Stomach (tissue), 4 donors: ENCODE data around the gene FAM120B.
"Not testable (repeated sequence)": the region's sequence is repeated elsewhere in the genome, so short reads cannot be mapped to it uniquely, and the experiment has no call there.

Source experiments
- CTCF ChIP-seq, 7 experiments: fragments of 450-650 bp in 4 of 7; fragments of 200-600 bp in 3 of 7; sonication (generic) in 3 of 7; IDR thresholded peaks; one replicate each; pipeline ENCODE4 v1.5.1; 2016 to 2019; ENCODE audit warnings: antibody characterized with exemption in 7 of 7, control low read depth in 2 of 7, mild to moderate bottlenecking in 1 of 7
- EP300 ChIP-seq: sonication (generic); formaldehyde crosslinking; IDR thresholded peaks from one replicate; pipeline ENCODE4 v1.6.1; 2017; ENCODE audit warnings: antibody characterized with exemption
- POLR2A ChIP-seq, 4 donors: fragments of 450-650 bp; IDR thresholded peaks; one replicate each; pipeline ENCODE4 v1.6.1; 2016; ENCODE audit warnings: antibody characterized with exemption in 4 of 4, control low read depth in 2 of 4, mild to moderate bottlenecking in 1 of 4, moderate library complexity in 1 of 4
- POLR2AphosphoS5 ChIP-seq, 3 donors: sonication (generic); formaldehyde crosslinking; IDR thresholded peaks; one replicate each; pipeline ENCODE4 v1.6.1; 2016; ENCODE audit warnings: antibody characterized with exemption in 3 of 3

- not testable (repeated sequence) for TF ChIP-seq CTCF (IDR thresholded peaks at IDR 0.05); POLR2A (IDR thresholded peaks at IDR 0.05); EP300; POLR2AphosphoS5 (IDR thresholded peaks at IDR 0.05)
Measured at GRCh38 chr6:170355190-170355589, 48.6 kb downstream of the FAM120B start.
